Activated CD4-positive, alpha-beta memory T cell treated with anti-CD3 and anti-CD28 coated beads, Interleukin-2, amount 10 ng/mL, durations not matched to agents 7 days and 5 days (primary cell): ENCODE results near the gene CACNA1I. TPM values are rescaled to one million over a fixed set of nuclear protein-coding genes. Genes with fewer than 3 reads are reported as not detected.

Experiments
- CTCF ChIA-PET: fragments of 350-600 bp; sonication (Branson Sonifier 250); formaldehyde crosslinking; loops from one replicate; lab custom pipeline; 2021; ENCODE audit warnings: antibody characterized with exemption, inconsistent platforms; lab: Charles Lee
- POLR2A ChIA-PET: fragments of 350-600 bp; sonication (Branson Sonifier 250); formaldehyde crosslinking; loops from one replicate; lab custom pipeline; 2021; ENCODE audit warnings: antibody characterized with exemption; lab: Charles Lee
- DNase-seq: peaks from one replicate; pipeline ENCODE4 v3.0.0-alpha.2; 2020
- H3K27ac Mint-ChIP-seq: one replicate; pipeline ENCODE4 v1.8.0; 2021; ENCODE audit warnings: mild to moderate bottlenecking, mixed read lengths
- H3K27me3 Mint-ChIP-seq: one replicate; pipeline ENCODE4 v1.8.0; 2021; ENCODE audit warnings: mixed read lengths
- H3K36me3 Mint-ChIP-seq: one replicate; pipeline ENCODE4 v1.8.0; 2021; ENCODE audit warnings: low read depth, mixed read lengths
- H3K4me1 Mint-ChIP-seq: one replicate; pipeline ENCODE4 v1.8.0; 2021; ENCODE audit warnings: mixed read lengths
- H3K4me3 Mint-ChIP-seq: one replicate; pipeline ENCODE4 v1.8.0; 2021; ENCODE audit warnings: mild to moderate bottlenecking, mixed read lengths
- H3K9me3 Mint-ChIP-seq: one replicate; pipeline ENCODE4 v1.8.0; 2021; ENCODE audit warnings: mixed read lengths
- total RNA-seq, 2 experiments: library from RNA; stranded (reverse); gene quantifications; one replicate each; pipeline ENCODE4 v1.2.3, GENCODE V29; 2021

The CACNA1I gene
- total RNA-seq, 2 experiments from 2014 or later = 8.7 to 8.8 TPM

GRCh38 chr22:39643311-39644083 is 72.9 kb downstream of the CACNA1I start:
- H3K27me3 Mint-ChIP-seq = peaks cover 5% of the 10 kb centered on the region
- POLR2A ChIA-PET = no interaction called here
- H3K36me3 Mint-ChIP-seq = no peaks in the 10 kb centered on the region
- DNase-seq = no peak
- H3K4me1 Mint-ChIP-seq = no peaks in the 10 kb centered on the region
- H3K4me3 Mint-ChIP-seq = no peak overlapping the region
- no peaks in the 10 kb centered on the region for H3K9me3 Mint-ChIP-seq
- CTCF ChIA-PET = no interaction called here
- no peak overlapping the region for H3K27ac Mint-ChIP-seq

- Mint-ChIP-seq H3K27ac (no peak overlapping the region), H3K9me3 (no peaks in the 10 kb centered on the region), H3K36me3 (no peaks in the 10 kb centered on the region), H3K4me3 (no peak overlapping the region), H3K27me3 (no peaks in the 10 kb centered on the region), H3K4me1 (no peaks in the 10 kb centered on the region)
- ChIA-PET POLR2A (no interaction called here), CTCF (no interaction called here)
- DNase-seq = no peak
Observed at GRCh38 chr22:39645532-39645931, 75.0 kb downstream of the CACNA1I start.

DNA sequence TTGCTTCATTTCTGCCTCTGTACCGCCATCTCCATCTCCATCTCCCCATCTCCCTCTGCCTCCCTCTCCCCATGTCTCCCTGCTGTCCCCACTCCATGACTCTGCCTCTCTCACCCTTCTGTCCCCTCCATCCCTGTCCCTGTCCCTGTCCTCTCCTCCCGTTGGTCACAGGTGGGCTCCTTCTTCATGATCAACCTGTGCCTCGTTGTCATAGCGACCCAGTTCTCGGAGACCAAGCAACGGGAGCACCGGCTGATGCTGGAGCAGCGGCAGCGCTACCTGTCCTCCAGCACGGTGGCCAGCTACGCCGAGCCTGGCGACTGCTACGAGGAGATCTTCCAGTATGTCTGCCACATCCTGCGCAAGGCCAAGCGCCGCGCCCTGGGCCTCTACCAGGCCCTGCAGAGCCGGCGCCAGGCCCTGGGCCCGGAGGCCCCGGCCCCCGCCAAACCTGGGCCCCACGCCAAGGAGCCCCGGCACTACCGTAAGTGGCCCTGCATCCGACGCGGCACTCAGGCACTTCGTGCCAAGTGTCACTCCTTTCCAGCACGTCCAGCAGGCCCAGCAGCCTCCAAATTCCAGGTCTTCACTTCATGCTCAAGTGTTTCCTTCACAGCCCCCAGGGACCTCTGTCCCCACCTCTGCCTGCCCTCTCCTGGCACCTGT is 76.0 kb downstream of the CACNA1I start:
- POLR2A ChIA-PET = no interaction called here
- no peak overlapping the region for H3K4me3 Mint-ChIP-seq
- no peaks in the 10 kb centered on the region for H3K4me1 Mint-ChIP-seq
- no peak overlapping the region for H3K27ac Mint-ChIP-seq
- no peaks in the 10 kb centered on the region for H3K27me3 Mint-ChIP-seq
- H3K36me3 Mint-ChIP-seq = no peaks in the 10 kb centered on the region
- CTCF ChIA-PET = no interaction called here
- no peaks in the 10 kb centered on the region for H3K9me3 Mint-ChIP-seq
- DNase-seq = no peak

DNA sequence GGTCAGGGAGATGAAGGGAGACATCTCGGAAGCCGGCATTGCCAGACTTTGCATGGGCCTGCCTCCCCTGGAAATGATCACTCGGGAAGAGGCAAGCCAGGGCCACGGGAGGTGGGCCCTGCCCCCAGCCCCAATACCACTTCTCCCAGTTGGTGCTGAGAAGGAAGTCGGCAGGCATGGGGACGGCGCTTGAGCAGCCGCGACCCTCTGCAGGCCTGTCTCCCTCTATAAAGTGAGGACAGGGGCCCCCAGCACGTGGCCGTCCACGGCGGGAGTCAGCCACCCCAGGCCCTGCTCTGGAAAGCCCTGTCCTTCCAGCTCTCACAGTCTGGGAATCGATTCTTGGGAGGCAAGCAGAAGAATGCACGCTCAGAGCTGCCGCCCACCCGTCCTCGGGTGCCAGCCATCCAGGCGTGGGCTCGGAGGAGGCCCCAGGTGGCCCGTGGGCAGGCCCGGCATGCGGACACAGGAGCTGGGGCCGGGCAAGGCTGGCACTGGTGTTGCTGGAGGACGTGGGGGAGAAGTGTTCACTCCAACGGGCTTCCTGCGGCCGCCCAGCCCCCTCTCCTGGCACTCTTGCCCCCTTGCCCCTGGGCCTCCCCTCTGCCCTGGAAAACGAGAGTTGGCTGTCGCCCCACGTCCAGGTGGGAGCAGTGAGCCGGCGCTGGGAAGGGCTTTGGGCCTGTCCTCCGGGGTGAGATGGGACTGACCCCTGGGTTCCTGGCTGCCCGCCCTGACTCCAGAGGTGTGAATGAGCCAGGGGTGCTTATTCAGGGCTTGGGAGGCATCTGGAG is 77.5 kb downstream of the CACNA1I start:
- POLR2A ChIA-PET = no interaction called here
- H3K4me1 Mint-ChIP-seq = no peaks in the 10 kb centered on the region
- CTCF ChIA-PET = no interaction called here
- DNase-seq = no peak
- no peaks in the 10 kb centered on the region for H3K9me3 Mint-ChIP-seq
- H3K27me3 Mint-ChIP-seq = no peaks in the 10 kb centered on the region
- H3K4me3 Mint-ChIP-seq = no peak overlapping the region
- H3K27ac Mint-ChIP-seq = no peak overlapping the region
- H3K36me3 Mint-ChIP-seq = no peaks in the 10 kb centered on the region

GRCh38 chr22:39648630-39648950 is 78.0 kb downstream of the CACNA1I start:
- H3K4me3 Mint-ChIP-seq = no peak overlapping the region
- POLR2A ChIA-PET = no interaction called here

DNA sequence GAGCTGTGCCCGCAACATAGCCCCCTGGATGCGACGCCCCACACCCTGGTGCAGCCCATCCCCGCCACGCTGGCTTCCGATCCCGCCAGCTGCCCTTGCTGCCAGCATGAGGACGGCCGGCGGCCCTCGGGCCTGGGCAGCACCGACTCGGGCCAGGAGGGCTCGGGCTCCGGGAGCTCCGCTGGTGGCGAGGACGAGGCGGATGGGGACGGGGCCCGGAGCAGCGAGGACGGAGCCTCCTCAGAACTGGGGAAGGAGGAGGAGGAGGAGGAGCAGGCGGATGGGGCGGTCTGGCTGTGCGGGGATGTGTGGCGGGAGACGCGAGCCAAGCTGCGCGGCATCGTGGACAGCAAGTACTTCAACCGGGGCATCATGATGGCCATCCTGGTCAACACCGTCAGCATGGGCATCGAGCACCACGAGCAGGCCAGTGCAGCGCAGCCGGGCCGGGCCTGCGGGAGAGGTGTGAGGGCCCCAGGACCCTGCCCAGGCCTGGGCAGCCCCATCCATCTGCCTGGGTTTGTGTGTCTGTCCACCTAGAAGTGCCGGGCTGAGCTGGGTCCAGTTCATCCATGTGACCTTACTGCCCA is 79.0 kb downstream of the CACNA1I start:
- Mint-ChIP-seq H3K9me3 (no peaks in the 10 kb centered on the region), H3K4me1 (no peaks in the 10 kb centered on the region), H3K27ac (peak overlapping the region; percentile 31), H3K27me3 (no peaks in the 10 kb centered on the region), H3K36me3 (no peaks in the 10 kb centered on the region), H3K4me3 (no peak overlapping the region)
- ChIA-PET CTCF (no interaction called here), POLR2A (no interaction called here)
- DNase-seq = no peak

More at GRCh38 chr22:39648630-39648950, 78.0 kb downstream of the CACNA1I start:
- CTCF ChIA-PET = no interaction called here
- Mint-ChIP-seq H3K27me3 (no peaks in the 10 kb centered on the region), H3K4me1 (no peaks in the 10 kb centered on the region), H3K9me3 (no peaks in the 10 kb centered on the region), H3K36me3 (no peaks in the 10 kb centered on the region), H3K27ac (no peak overlapping the region)
- DNase-seq = no peak

GRCh38 chr22:39651053-39651996 is 80.8 kb downstream of the CACNA1I start:
- POLR2A ChIA-PET = interaction anchor here (0.6 kb wide), 1 partner anchor 11 kb away, joined by 3 read pairs; no protein-coding TSS in a partner anchor

DNA sequence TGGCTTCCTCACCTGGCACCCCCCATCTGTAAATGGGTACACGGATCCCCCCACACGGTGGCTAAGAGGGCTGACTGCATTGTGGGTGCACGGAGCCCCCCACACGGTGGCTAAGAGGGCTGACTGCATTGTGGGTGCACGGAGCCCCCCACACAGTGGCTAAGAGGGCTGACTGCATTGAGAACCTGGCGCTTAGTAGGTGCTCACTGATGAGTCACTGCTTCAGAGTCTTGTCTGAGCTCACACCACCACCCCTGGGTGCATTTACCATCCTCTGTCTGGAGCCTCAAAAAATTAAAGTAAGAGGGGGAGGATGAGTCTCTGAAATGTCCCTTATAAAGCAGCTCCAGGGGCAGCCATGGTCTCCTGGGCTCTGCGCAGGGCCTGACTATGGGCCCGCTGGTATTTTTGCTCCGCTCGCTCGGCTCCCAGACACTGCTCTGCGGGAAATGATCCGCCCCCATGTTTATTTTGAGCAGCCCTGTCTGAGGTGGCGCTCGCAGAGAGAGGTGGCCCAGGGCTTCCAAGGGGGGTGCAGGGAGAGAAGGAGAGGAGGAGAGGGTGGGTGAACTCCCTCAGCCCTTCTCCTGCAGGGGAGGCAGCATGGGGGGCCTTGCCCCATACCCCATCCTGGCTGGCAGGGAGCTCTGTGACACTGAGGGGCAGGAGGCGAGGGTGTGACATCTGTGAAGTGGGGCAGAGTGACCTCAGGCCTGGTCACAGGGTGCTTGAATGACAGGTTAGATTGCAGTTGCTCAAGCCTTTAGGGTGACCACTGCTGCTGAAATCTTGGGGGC is 82.6 kb downstream of the CACNA1I start:
- DNase-seq = no peak
- Mint-ChIP-seq H3K4me3 (no peak overlapping the region), H3K27ac (no peak overlapping the region), H3K36me3 (no peaks in the 10 kb centered on the region), H3K4me1 (peaks cover 11% of the 10 kb centered on the region), H3K27me3 (no peaks in the 10 kb centered on the region), H3K9me3 (no peaks in the 10 kb centered on the region)
- POLR2A ChIA-PET = interaction anchor here (1.3 kb wide), 1 partner anchor 19 kb away, joined by 4 read pairs; no protein-coding TSS in a partner anchor
- CTCF ChIA-PET = no interaction called here

More at GRCh38 chr22:39651053-39651996, 80.8 kb downstream of the CACNA1I start:
- no peaks in the 10 kb centered on the region for H3K9me3 Mint-ChIP-seq
- no peak overlapping the region for H3K27ac Mint-ChIP-seq
- no peak for DNase-seq
- no peaks in the 10 kb centered on the region for H3K36me3 Mint-ChIP-seq
- no peak overlapping the region for H3K4me3 Mint-ChIP-seq
- H3K27me3 Mint-ChIP-seq = no peaks in the 10 kb centered on the region
- no peaks in the 10 kb centered on the region for H3K4me1 Mint-ChIP-seq
- CTCF ChIA-PET = no interaction called here

DNA sequence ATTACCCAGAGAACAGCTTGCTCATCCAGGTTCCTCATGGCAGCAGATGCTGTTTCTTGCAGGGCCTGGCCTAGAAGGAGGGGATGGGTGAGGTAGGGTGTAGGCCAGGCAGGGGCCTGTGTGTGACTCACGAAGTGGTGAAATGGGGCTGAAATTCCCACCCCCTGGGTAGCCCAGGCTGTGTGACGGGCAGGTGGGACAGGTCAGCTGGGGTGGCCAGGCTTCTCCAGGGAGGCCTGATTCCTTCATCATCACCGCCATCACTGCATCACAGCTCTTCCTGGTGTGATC is 83.2 kb downstream of the CACNA1I start:
- H3K36me3 Mint-ChIP-seq = no peaks in the 10 kb centered on the region
- no peaks in the 10 kb centered on the region for H3K9me3 Mint-ChIP-seq
- H3K27ac Mint-ChIP-seq = no peak overlapping the region
- no peak overlapping the region for H3K4me3 Mint-ChIP-seq
- POLR2A ChIA-PET = interaction anchor here (1.3 kb wide), 1 partner anchor 18 kb away, joined by 4 read pairs; no protein-coding TSS in a partner anchor
- CTCF ChIA-PET = no interaction called here
- DNase-seq = no peak
- H3K27me3 Mint-ChIP-seq = no peaks in the 10 kb centered on the region
- peaks cover 16% of the 10 kb centered on the region for H3K4me1 Mint-ChIP-seq

- Mint-ChIP-seq H3K9me3 (no peaks in the 10 kb centered on the region), H3K27ac (no peak overlapping the region), H3K36me3 (no peaks in the 10 kb centered on the region), H3K27me3 (no peaks in the 10 kb centered on the region), H3K4me1 (peaks cover 22% of the 10 kb centered on the region), H3K4me3 (no peak overlapping the region)
- ChIA-PET POLR2A (interaction anchor here (1.3 kb wide), 1 partner anchor 18 kb away, joined by 4 read pairs; no protein-coding TSS in a partner anchor), CTCF (no interaction called here)
- no peak for DNase-seq
Observed at GRCh38 chr22:39654131-39654926, 83.8 kb downstream of the CACNA1I start.

DNA sequence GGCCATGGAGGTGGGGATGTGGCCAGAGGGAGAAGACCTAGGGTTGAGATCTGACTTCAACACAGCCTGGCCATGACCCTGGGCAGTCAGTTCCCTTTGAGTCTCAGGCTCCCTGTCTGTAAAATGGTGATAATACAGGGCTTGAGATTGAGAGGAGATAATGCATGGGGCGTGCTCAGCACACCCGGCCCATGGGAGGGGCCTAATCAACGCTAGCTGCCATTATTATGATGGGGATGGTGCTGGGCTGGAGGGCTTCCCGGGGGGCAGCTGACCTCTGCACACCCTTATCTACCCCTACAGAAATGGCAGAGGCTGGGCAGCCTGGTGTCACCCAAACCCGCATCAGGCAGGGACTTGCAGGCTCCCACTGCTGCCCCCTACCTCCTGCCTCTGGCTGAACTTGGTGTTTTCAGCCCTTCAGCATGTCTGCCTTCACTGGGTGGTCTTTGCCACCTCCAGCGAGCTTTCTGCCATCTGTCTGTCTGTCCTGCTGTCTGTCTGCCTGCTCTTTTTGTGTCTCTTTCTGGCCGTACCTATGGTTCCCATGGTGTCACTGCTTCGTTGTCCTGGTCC is 84.5 kb downstream of the CACNA1I start:
- no peaks in the 10 kb centered on the region for H3K9me3 Mint-ChIP-seq
- peaks cover 30% of the 10 kb centered on the region for H3K4me1 Mint-ChIP-seq
- ChIA-PET POLR2A (interaction anchor here (1.3 kb wide), 1 partner anchor 17 kb away, joined by 4 read pairs; no protein-coding TSS in a partner anchor), CTCF (no interaction called here)
- no peaks in the 10 kb centered on the region for H3K27me3 Mint-ChIP-seq
- no peaks in the 10 kb centered on the region for H3K36me3 Mint-ChIP-seq
- no peak for DNase-seq
- H3K27ac Mint-ChIP-seq = no peak overlapping the region
- no peak overlapping the region for H3K4me3 Mint-ChIP-seq
